Natural killer cell (primary cell): ENCODE results near the gene COL6A3. TPM values are rescaled to one million over a fixed set of nuclear protein-coding genes. Genes with fewer than 3 reads are reported as not detected.

ENCODE experiments used
- ATAC-seq, 3 donors: fragments of 150-1000 bp in 2 of 3; fragments of 200-7000 bp in 1 of 3; cut with Tn5 transposase; 1 replicate in 1 of 3; 2 replicates in 2 of 3; pipeline ENCODE4 v1.10.0; 2021; ENCODE audit warnings: mild to moderate bottlenecking in 2 of 3, moderate library complexity in 2 of 3
- DNase-seq, 2 donors: peaks; one replicate each; pipeline versions ENCODE4 v3.0.0 to v3.0.0-alpha.2; 2013 to 2021; ENCODE audit warnings: mixed read lengths in 1 of 2
- H3K27ac ChIP-seq: one replicate; pipeline ENCODE4 v1.5.1; 2013; ENCODE audit warnings: mild to moderate bottlenecking, low read length
- H3K27me3 ChIP-seq: one replicate; pipeline ENCODE4 v1.6.1; 2013; ENCODE audit warnings: low read length; ENCODE audit not compliant: control insufficient read depth, insufficient read depth
- H3K36me3 ChIP-seq: one replicate; pipeline ENCODE4 v1.6.1; 2013; ENCODE audit warnings: low read length; ENCODE audit not compliant: control insufficient read depth, insufficient read depth
- H3K4me1 ChIP-seq: one replicate; pipeline ENCODE4 v1.6.1; 2013; ENCODE audit warnings: low read length; ENCODE audit not compliant: control insufficient read depth, insufficient read depth
- H3K4me3 ChIP-seq: one replicate; pipeline ENCODE4 v1.5.1; 2013; ENCODE audit warnings: low read length
- H3K9me3 ChIP-seq: one replicate; pipeline ENCODE4 v1.6.1; 2013; ENCODE audit warnings: low read length; ENCODE audit not compliant: control insufficient read depth, insufficient read depth
- H3K27ac Mint-ChIP-seq, 2 donors: one replicate each; pipeline ENCODE4 v1.8.0; 2022; ENCODE audit warnings: mild to moderate bottlenecking in 2 of 2, mixed read lengths in 2 of 2, moderate library complexity in 1 of 2
- H3K27me3 Mint-ChIP-seq, 2 donors: one replicate each; pipeline ENCODE4 v1.8.0; 2022; ENCODE audit warnings: low read depth in 2 of 2, mixed read lengths in 2 of 2
- H3K36me3 Mint-ChIP-seq: one replicate; pipeline ENCODE4 v1.8.0; 2022; ENCODE audit warnings: mixed read lengths
- H3K4me1 Mint-ChIP-seq, 2 donors: one replicate each; pipeline ENCODE4 v1.8.0; 2022; ENCODE audit warnings: mixed read lengths in 2 of 2
- H3K4me3 Mint-ChIP-seq: one replicate; pipeline ENCODE4 v1.8.0; 2022; ENCODE audit warnings: mild to moderate bottlenecking, moderate library complexity, mixed read lengths
- H3K9me3 Mint-ChIP-seq, 2 donors: one replicate each; pipeline ENCODE4 v1.8.0; 2022; ENCODE audit warnings: mixed read lengths in 2 of 2
- CTCF ChIP-seq: fragments of 200-600 bp; IDR thresholded peaks from one replicate; pipeline ENCODE4 v1.8.0; 2022; ENCODE audit warnings: antibody characterized with exemption
- WGBS: methylation state at CpG from one replicate; pipeline ENCODE4 v1.1.7; 2013; ENCODE audit warnings: missing lambda C conversion rate; ENCODE audit not compliant: insufficient coverage; 5-methylcytosine and 5-hydroxymethylcytosine counted together
- intact Hi-C: fragments of 100-400 bp; cut with micrococcal nuclease; formaldehyde crosslinking; loops from one replicate; pipeline ENCODE4 v1.14.2; 2022
- total RNA-seq, 4 donors: library from RNA; stranded (reverse); fragments of 120-200 nt in 1 of 4; gene quantifications; one replicate each; pipeline versions ENCODE4 v1.2.3 to v1.2.4, GENCODE V29; 2013 to 2022

The COL6A3 gene
- total RNA-seq, 3 donors from 2014 or later (not counting 1 experiment from before 2014, with no cell fraction given) = 0.10 to 0.31 (median 0.29) TPM

GRCh38 chr2:237300739-237301138 is 113.2 kb downstream of the COL6A3 start:
- DNase-seq (no peak), ATAC-seq (no peak)
- no peaks in the 10 kb centered on the region for H3K9me3 ChIP-seq
- Mint-ChIP-seq H3K27ac (no peak overlapping the region), H3K4me1 (no peaks in the 10 kb centered on the region), H3K4me3 (no peak overlapping the region), H3K9me3 (no peaks in the 10 kb centered on the region), H3K36me3 (no peaks in the 10 kb centered on the region), H3K27me3 (peaks cover 11 to 17% of the 10 kb centered on the region in 2 donors)
- intact Hi-C loops = no loop called here
- WGBS = 83% methylated on average over 5 of the region's 5 CpGs
- H3K4me3 ChIP-seq = no peak overlapping the region
- H3K36me3 ChIP-seq = no peaks in the 10 kb centered on the region
- H3K4me1 ChIP-seq = no peaks in the 10 kb centered on the region
- no peak for TF ChIP-seq CTCF
- H3K27me3 ChIP-seq = no peaks in the 10 kb centered on the region
- no peak overlapping the region for H3K27ac ChIP-seq

GRCh38 chr2:237299906-237300305 is 114.1 kb downstream of the COL6A3 start:
- ATAC-seq (no peak), DNase-seq (no peak)
- no peak overlapping the region for H3K4me3 Mint-ChIP-seq
- H3K4me1 Mint-ChIP-seq = no peaks in the 10 kb centered on the region
- no peak overlapping the region for H3K27ac ChIP-seq
- H3K9me3 ChIP-seq = no peaks in the 10 kb centered on the region
- peaks cover 11 to 25% of the 10 kb centered on the region in 2 donors for H3K27me3 Mint-ChIP-seq
- H3K36me3 Mint-ChIP-seq = no peaks in the 10 kb centered on the region
- no peaks in the 10 kb centered on the region for H3K4me1 ChIP-seq
- H3K27ac Mint-ChIP-seq = no peak overlapping the region
- intact Hi-C loops = no loop called here
- TF ChIP-seq CTCF = no peak
- H3K4me3 ChIP-seq = no peak overlapping the region
- 70% methylated on average over 2 of the region's 3 CpGs for WGBS
- H3K9me3 Mint-ChIP-seq = no peaks in the 10 kb centered on the region
- no peaks in the 10 kb centered on the region for H3K27me3 ChIP-seq
- H3K36me3 ChIP-seq = no peaks in the 10 kb centered on the region

- no peak for DNase-seq
- Histone ChIP-seq H3K36me3 (no peaks in the 10 kb centered on the region), H3K4me3 (no peak overlapping the region), H3K9me3 (no peaks in the 10 kb centered on the region), H3K4me1 (no peaks in the 10 kb centered on the region), H3K27ac (no peak overlapping the region), H3K27me3 (no peaks in the 10 kb centered on the region)
- Mint-ChIP-seq H3K4me1 (no peaks in the 10 kb centered on the region), H3K27ac (no peak overlapping the region), H3K27me3 (peaks cover 18 to 39% of the 10 kb centered on the region in 2 donors), H3K4me3 (no peak overlapping the region), H3K9me3 (no peaks in the 10 kb centered on the region), H3K36me3 (no peaks in the 10 kb centered on the region)
- TF ChIP-seq CTCF = no peak
- intact Hi-C loops = no loop called here
- no peak for ATAC-seq
- 85% methylated on average over 10 of the region's 10 CpGs for WGBS
Observed at GRCh38 chr2:237298151-237299118, 115.5 kb downstream of the COL6A3 start.
